Measurements from ENCODE around the gene DRAXIN.

Gene DRAXIN

DNA sequence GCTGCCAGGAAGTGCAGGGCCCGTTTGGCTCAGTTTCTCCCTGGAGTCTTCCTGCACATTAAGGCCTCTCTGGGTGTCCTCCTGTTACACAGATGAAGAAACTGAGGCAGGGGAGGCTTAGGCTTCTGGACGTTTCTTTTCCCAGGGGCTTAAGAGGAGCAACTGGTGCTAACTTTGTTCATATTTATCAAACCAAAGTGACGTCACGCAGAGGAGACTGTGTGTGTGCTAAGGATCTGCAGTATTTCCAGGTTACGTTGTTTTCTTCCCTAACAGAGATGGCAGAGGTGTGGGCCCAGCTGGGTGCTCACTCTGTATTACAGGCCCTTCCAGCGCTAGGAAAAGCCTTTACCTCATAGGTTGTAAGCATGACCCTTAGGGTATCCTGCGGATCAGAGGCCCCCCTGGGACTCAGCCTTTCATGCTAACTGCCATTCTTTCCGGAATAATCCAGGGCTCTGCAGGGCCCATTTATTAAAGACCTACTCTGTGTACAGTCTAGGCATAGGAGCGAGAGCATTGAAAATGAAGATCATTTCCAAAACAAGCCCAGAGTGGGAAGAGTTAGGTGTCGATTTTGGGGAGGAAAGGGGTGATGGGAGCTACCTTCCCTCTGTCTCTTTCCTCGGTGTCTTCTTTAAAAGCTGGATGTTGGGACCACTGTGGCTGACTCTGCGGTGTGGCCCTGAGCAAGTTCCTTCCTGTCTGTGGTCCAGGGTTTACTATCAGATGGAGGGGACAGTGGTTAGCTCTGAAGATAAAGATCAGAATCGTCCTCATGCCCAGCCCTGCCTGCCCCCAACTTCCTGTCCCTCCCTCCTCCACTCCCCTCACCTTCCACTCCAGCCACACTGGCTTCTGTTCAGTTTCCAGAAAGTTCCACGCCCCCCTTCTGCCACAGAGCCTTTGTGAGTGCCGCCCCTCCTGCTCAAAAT lies 49.0 kb downstream of the DRAXIN start:
- DNase-seq: peak; percentile 88

DNA sequence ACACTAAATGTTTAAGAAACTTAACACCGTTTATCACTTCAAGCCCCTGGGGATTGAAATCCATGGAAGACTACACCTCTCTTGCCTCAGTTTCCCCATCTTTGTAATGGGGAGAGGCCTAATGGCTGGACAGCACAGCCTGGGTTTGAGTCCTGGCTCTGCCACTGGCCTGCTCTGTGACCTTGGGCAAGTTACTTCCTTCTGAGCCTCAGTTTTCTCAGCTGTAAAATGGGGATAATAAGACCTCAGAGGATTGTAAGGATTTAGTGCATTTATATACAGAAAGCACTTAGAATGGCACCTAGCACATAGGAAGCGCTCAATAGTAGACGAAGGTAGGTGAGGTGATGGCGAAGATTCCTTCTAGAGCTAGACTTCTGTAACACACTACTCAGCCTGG lies 50.0 kb downstream of the DRAXIN start:
- no peak for DNase-seq

DNA sequence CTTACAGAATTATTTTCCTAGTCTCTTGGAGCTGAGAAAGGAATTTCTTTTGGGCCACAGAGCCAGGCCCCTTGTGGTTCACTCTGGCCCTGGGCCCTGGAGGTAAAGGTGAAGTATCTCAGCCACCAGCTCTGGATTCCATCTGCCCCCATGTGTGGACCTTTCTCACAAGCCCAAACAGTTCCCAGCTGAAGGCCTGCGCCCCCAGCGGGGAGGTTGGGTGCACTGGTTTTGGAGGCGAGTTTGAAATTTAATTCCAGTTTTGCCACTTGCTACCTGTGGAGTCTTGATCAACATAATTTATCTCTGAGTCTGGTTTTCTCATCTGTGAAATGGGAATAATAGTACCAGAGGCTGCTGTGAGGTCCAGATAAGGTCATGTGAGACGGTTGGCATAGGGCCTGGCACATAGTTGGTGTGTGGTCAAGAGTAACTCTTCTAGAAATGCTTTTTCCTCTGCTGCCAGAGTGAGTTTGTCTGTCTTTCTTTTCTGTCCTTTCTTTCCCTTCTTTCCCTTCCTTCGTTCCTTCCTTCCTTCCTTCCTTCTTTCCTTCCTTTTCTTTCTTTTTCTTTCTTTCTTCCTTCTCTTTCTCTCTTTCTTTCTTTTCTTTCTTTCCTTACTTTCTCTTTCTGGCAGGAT lies 50.5 kb downstream of the DRAXIN start:
- DNase-seq: no peak

DNA sequence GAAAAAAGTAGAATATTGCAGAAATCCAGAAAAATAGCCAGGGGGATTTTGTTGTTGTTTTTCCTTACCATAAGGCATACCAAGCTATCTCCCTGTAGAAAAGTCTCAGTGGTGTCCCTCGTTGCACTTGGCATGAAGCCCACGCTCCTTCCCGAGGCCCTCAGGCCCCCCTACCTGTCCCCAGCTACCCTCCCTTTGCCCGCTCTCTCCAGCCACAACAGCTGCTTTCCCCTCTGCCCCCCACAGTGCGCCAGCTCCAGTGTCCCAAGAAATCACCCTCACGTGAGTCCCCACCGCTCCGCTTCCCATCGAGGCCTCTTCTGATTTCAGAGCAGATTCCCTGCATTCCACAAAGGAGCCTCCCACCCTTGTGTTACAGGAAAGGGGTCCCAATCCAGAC lies 52.8 kb downstream of the DRAXIN start:
- DNase-seq: no peak

DNA sequence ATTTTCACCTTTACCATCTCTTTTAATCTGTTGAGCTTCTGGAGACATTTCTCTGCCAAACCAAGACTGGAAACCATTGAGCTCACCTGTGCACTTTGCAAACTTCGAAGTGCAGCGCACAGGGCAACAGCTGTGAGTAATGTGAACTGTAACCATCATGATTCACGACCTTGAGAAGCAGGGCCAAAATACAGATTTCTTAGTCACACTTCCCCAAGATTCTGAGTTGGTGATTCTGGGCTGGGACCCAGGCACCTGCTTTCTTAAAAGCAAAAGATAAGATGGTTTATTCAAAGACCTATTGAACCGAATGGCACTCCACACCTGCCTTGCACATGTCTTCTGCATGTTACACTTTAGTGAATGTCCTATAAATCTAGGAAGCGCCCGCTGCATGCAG lies 54.6 kb downstream of the DRAXIN start:
- DNase-seq: no peak

DNA sequence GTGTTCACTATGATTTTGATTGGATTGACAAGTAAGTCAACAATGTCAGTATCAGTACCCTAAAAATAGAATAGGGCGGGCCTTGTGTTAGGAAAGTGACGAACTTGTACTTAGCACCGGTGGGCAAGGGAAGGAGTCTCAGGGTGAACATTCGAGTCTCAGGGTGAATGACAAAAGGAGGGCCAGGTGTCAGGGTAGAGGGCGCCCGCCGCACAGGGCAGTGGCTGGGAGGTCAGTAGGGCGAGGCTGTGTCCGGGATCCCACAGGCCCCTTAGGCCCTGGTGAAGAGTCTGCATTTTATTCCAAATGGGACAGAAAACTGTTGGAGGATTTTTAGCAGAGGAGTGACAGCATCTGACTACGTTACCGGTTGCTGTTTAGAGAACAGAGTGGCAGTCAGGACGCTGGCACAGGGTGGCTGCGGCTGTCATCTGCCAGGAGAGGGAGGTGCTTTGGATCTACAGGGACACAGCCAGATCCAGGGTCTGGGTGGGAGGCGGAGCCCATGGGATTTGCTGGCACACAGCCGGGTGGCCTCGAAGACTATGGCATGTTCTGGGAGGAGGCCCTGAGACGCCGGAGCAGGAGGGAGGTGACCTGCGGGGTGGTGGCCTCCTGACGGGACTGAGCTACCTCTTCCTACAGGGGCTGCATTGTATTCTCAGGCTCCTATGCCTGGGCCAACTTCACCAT lies 55.4 kb downstream of the DRAXIN start:
- no peak for DNase-seq

DNA sequence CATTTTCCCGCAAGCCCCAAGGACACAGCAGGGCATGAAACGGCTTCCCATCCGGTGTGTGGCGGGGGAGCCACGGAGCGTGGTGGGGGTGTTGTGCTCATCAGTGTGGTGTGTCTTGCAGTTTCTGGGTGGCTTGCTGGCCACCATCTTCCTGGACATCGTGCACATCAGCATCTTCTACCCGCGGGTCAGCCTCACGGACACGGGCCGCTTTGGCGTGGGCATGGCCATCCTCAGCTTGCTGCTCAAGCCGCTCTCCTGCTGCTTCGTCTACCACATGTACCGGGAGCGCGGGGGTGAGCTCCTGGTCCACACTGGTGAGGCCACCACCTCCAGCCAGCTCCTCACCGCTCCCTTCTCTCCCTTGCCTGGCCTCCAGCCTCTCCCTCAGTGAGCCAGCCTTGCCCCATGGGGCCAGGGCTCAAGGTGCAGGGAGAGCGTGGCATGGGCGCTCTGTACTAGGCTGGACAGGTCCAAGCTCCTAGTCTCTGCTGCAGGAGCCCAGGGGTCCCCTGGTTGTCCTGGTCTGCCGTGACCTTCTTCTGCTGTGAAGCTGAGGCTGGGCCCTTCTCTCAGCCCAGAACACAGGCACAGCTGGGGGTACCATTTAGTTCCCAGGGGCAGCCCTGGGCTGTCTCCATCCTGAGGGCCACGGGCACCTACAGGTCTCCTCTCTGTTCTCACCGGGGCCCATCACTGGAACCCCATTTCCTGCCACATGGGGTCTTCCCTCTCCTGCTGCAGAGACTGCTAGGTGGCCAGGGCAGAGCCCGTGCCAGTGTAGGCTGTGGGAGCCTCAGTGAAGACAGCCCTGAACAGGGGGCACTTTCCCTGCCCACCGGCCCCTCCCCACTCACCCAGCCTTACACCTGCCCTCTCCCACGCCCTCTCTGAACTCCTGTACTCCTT lies 57.0 kb downstream of the DRAXIN start:
- DNase-seq: no peak

DNA sequence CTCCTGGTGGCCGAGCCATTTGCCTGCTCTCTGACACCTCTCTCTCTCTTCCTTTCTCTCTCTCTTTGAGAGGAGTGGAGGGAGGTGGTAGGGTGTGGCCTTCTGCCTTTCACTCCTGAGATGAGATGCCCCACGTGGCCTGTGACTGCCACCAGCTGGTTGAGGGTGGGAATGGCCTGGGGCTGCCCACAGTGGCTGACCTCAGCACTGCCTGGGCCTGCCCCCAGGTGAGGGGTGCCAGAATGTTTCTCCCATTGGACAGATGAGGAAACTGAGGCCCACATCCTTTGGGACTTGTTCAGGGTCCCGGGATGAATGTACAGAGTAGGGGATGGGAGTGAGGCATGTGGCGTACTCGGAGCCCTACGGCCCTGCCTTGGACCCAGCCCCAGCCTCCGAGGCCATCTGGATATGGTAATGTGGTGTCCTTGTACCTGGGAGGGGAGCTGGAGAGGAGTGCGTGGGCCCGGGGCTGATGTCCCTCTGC lies 57.7 kb downstream of the DRAXIN start:
- DNase-seq: peak; percentile 70

DNA sequence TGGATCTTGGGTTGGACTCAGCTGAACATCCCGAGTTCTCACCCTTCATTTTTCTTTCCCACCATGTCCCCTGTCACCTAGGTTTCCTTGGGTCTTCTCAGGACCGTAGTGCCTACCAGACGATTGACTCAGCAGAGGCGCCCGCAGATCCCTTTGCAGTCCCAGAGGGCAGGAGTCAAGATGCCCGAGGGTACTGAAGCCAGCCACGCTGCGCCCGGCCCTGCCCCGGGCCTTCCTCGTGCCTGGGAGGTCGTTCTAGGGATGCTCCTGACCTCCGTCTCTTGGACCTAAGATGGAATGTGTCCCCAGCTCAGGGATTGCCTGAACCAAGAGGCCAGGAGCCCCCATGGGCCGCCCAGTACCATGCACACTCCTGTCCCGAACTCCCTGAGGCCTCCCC lies 58.5 kb downstream of the DRAXIN start:
- DNase-seq: no peak

DNA sequence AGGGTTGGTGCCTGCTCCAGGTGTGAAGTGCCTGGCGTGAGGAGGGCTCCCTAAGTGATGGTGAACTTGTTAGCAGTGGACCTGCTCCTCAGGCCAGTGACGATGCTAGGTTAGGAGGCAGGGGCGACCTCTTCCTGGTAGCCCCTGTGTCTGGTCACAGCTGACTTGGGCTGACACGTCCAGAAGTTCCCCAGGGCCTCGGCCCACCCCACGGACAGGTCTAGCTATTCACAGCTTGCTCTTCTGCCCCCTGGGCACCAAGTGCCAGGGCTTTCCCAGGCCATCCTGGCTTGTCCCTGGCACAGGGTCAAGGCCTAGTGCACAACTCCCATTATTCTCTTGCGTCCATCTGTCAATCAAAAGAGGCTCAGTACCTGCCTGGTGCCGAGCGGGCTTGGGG lies 59.6 kb downstream of the DRAXIN start:
- DNase-seq: no peak

DNA sequence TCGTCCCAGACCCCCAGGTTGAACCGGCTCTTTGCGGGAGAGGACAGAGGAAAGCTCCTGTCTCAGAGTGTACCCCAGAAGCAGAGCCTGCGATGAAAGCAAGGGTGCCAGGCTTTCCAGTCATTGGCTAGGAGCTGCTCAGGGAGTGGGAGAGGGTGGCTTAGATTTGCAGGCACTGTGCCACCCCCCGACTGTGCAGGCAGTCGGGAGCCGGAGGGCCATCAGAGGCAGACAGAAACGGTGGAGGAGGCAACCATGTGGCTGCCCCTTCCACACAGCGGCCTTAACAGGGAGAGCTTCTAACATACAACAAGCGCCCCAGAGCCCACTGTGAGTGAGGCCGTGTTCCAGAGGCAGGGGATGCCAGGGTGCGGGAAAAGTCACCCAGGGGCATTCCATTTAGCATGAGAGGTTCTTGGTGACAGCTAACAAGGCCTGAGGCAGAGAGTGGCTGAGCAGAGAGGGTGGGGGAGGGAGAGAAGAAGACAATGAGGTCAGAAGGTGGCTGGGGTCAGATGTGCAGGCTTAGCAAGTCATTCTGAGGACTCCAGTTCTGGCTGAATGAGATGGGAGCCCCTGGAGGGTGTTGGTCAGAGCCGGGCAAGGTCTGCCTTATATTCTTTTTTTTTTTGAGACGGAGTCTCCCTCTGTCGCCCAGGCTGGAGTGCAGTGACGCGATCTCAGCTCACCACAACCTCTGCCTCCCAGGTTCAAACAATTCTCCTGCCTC lies 61.0 kb downstream of the DRAXIN start:
- no peak for DNase-seq

DNA sequence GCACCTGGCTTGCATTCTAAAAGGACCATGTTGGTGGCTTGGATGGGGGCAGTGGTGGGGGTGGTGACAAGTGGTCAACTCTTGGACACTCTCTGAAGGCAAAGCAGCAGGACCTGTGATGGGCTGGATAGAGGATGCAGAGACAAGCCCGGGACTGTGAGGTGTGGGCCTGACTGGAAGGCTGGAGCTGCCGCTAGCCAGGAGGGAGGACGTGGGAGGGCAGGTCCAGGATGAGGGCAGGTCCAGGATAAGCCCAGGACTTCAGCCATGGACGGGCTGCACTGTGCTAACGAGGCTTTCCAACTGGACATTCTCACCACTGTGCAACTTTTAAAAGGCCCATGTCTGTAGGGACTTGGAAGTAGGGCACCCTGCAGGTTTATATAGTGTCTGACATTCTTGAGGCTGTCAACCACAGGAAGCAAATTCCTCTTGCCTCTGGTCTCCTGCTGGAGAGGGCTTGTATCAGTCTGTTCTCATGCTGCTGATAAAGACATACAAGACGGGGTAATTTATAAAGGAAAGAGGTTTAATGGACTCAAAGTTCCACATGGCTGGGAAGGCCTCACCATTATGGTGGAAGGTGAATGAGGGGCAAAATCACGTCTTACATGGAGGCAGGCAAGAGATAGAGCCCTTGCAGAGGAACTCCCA lies 62.2 kb downstream of the DRAXIN start:
- no peak for DNase-seq

DNA sequence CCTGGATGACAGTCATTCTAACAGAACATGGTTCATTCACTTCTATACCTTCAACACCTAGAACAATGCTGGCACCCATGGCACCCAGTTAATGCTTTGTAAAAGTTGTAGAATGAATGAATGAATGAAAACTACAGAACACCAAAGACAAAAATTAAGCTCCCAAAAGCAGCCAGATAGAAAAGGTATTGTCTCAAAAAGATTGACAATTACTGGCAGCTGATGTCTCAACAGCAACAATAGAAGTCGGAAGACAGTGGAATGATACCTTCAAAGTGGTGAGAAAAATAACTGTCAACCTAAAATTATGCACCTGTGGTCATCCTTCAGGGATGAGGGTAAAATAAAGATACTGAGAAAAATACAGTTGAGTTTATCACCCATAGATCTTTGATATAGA lies 65.5 kb downstream of the DRAXIN start:
- DNase-seq: no peak

DNA sequence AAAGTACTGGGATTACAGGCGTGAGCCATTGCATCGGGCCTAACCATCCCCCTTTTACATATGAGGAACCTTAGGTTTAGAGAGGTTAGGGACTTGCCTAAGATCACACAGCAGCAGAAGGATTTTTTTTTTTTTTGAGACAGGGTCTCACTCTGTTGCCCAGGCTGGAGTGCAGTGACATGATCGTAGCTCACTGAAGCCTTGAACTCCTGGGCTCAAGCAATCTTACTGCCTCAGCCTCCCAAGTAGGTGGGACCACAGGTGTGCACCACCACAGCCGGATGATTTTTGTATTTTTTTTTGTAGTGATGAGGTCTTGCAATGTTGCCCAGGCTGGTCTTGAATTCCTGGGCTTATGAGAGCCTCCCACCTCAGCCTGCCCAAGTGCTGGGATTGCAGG lies 68.3 kb downstream of the DRAXIN start:
- DNase-seq: no peak

DNA sequence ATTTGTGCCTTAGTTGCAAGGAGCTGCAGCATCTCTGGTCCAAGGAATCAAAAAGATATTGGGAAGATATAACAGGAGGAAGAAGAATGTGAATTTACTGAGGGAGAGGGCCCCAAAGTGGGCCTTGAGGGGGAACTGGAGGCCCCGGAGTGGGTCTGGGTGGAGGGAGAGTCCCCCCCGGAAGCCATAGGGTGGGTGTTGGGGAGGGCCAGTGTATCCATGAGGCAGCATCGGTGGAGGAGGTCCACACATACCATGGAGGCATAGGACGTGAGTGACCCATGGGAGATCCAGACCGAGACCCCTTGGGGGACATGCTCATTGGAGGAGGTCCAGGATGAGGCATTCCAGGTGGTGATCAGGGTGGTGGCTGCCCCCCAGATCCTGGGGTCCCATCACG lies 69.8 kb downstream of the DRAXIN start:
- no peak for DNase-seq

DNA sequence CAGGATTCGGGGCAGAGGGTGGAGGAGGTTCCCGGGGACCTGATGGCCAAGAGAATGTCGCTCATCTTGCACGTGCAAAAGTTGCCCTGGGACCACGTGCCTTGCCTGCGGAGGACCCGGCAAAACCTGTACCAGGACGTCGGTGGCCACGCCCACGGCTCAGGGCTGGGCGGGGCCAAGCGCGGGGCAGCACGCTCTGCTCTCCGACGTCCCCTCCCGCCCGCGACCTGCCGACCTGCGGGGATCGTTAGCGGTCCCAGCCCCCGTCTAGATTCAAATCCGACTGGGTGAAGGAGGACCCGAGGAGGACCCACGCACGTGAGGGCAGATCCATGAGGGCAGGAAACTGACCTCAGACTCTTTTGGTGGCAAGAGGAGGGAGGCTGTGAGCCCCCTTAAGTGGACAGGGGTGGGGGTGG lies 70.5 kb downstream of the DRAXIN start, which contains the start of gene C1orf167:
TSS of gene C1orf167 (plus strand) at position 206 of the 419 bp plus-strand sequence. CDS start 2,208 bp downstream, outside the sequence.
- no peak for DNase-seq

DNA sequence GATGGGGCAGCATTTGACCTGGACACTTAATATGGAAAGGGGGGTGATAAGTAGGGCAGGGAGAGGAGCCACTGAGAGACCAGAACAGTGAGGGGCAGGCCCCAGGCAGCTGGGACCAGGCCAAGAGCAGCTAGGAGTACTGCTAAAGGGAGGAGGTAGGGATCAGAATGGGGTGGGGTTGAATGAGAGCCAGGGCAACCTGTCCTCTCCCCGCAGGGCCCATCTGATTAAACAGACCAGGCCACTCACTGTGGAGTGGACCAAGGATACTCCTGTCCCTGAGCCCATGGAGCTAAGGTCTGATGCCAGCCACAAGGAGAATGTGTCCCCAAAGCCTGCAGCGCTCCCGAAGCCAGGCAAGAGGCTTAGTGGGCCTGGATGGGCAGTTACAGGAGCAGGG lies 72.6 kb downstream of the DRAXIN start:
- no peak for DNase-seq

DNA sequence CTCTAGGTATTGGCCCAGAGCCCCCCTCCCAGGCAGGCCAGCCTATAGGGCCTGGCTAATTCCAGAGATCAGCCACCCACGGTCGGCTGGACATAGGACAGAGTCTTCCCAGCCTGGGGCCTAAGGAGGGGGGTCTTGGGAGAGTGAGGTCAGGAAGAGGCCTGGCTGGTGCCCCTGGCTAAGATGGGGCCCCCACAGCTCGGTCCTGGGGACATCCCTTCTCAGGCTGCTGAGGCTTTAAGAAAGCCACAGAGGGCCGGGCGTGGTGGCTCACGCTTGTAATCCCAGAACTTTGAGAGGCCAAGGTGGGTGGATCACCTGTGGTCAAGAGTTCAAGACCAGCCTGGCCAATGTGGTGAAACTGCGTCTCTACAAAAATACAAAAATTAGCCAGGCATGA lies 73.0 kb downstream of the DRAXIN start:
- DNase-seq: no peak

DNA sequence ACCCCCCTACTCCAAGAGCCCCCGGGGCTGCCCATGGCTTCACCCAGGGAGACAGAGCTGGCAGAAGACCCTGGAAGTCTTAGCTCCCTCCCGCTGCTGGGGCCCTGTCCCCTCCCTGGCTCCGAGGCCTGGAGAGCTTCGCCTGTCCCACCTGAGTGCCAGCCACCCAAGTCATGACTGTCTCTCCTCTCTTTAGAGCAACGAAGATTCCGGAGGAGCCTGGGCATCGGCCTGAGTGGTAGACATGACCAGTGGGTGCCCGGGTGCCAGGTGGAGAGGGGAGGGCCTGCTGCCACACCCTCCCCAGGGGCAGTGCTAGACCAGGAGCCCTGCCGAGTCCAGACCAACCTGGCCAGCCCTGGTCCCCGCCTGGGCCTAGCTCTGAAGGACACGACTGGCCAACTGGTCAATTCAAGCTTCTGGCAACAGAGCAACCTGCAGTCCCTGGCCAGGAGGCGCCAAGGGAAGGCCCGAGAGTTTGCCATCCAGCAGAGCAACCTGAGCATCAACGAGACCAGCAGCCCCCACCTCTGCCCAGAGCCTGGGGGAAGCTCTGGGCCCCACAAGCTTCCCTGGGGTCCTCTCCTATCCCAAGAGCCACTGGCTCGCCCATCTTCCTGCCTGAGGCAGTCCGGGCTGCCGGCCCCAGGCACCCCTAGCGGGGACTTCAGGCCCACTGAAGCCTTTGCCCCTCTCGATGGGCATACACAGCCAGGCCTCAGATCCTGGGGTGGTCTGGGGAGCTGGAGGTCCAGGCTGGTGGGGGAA lies 74.3 kb downstream of the DRAXIN start:
- DNase-seq: no peak

DNA sequence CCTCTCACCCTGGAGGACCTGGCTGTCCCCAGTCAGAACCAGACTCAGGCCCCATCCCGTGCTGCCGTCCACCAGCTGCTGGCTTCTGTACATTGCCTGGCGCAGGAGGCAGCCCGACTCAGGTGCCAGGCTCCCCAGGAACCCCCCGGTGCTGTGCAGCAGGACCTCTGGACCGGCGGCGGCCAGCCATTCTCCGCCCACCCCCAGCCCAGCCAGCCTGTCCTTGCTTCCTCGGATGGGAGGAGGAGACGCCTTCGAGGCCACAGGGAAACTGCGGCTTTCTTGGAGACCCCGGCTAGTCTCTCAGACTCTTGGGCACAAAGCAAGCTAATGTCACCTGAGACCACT lies 74.9 kb downstream of the DRAXIN start:
- no peak for DNase-seq
